ENCODE data around the gene CRTAC1.

Gene CRTAC1

DNA sequence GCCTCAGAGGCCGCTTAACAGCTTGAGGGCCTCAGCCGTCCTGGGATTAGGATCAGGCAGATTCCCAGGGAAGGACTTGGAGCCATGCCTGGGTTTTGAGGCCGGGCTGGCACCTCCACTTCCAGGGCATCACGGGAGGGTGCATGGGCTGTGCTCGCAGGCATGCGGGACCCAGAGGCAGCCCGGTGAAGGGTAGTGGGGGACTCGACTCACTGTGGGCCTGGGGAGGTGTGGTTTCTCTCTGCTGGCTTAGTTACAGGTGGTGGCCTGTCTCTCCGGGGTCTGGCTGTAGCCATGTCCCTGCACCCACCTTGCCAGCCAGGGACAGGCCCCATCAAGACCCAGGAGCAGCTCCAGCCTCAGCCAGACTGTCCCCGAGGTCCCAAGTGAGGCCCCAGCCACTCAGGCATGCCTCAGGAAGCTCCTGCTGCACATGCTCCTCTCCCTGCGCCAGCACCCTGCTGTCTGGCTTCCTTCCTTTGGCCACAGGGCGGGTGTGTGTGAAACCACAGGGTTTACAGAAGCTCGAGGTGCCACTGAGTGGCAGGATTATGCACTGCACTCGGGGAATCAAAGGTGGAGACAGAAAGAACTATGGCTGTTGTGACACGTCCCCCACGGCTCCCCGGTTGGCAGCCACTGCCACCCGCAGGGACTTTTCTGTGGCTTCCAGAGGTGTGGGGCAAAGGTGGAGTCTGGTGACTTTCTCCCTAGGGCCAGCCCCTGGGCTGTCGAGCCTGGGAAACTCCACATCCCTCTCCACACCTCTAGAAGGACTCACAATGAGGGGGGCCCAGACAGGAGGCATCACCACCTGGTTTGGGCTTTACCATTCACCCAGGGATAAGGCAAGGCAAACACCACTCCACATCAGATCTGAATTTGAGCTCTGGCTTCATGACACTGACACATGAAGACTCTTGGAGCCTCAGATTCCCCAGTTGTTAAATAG lies 161.1 kb downstream of the CRTAC1 start:
- peak; percentile 64 for TF ChIP-seq CTCF (IDR thresholded peaks at IDR 0.05; ENCODE audit: low read depth, low read length, missing control alignments)
- no peak overlapping the region for H3K4me3 ChIP-seq (replicated peaks; ENCODE audit: low read depth, low read length)
- no peak for DNase-seq (ENCODE audit: extremely low read depth, low read depth)

GRCh38 chr10:97868134-97868685 lies 162.2 kb downstream of the CRTAC1 start:
- H3K4me3 ChIP-seq (replicated peaks; ENCODE audit: low read depth, low read length), result no peak overlapping the region
- no peak for TF ChIP-seq CTCF (IDR thresholded peaks at IDR 0.05; ENCODE audit: low read depth, low read length, missing control alignments)
- no peak for DNase-seq (ENCODE audit: extremely low read depth, low read depth)

GRCh38 chr10:97867220-97867800 lies 163.1 kb downstream of the CRTAC1 start:
- no peak overlapping the region for H3K4me3 ChIP-seq (replicated peaks; ENCODE audit: low read depth, low read length)
- no peak for DNase-seq (ENCODE audit: extremely low read depth, low read depth)
- TF ChIP-seq CTCF (IDR thresholded peaks at IDR 0.05; ENCODE audit: low read depth, low read length, missing control alignments), result no peak

DNA sequence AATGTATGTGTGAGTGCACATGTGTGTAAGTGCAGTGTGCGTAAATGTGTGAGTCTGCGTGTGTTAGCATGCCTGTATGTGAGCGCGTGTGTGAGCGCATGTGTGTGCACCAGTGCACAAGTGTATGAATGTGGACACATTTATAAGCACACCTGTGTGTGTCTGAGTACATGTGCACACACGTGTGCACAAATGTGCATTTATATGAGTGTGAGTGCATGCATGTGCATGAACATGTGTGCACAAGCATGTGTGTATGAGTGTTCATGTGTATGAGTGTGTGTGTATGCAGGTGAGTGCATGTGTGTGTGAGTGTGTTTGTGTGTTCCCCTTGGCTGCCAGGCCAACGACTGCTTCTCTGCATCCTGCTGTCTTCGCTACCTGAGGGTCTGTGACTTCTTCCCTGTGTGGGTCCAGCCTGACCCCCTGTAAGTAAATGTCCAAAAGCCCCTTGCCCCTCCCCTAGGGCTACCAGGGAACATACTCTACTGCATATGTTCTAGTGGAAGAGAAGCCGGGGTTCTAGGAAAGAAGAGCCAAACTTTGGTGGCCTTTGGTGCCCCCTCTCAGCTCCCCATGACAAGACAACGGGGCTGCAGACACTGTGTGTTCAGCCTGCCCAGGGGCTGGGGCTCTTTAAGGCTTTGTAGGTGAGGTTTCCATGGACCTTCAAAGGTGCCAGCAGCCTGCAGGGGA lies 163.7 kb downstream of the CRTAC1 start:
- TF ChIP-seq CTCF (IDR thresholded peaks at IDR 0.05; ENCODE audit: low read depth, low read length, missing control alignments), result no peak
- H3K4me3 ChIP-seq (replicated peaks; ENCODE audit: low read depth, low read length), result no peak overlapping the region
- DNase-seq (ENCODE audit: extremely low read depth, low read depth), result no peak

DNA sequence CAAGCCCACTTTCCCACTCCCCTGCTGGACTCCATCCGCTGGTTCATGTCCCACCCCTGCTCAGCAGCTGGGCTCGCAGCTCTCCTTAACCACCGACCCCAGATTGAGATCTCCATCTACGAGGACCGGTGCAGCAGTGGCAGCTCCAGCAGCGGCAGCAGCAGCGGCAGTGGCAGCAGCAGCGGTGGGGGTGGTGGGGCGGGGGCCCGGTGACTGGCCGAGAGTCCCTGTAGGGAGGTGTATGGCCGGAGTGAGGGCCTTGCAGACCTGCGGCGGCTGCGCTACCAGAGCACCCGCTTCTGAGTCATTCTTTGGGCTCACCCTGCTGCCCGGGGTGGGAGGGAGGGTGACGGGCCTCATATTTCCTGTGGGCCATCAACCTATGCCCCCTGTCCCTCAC lies 164.9 kb downstream of the CRTAC1 start:
- TF ChIP-seq CTCF (IDR thresholded peaks at IDR 0.05; ENCODE audit: low read depth, low read length, missing control alignments), result no peak
- H3K4me3 ChIP-seq (replicated peaks; ENCODE audit: low read depth, low read length), result no peak overlapping the region
- no peak for DNase-seq (ENCODE audit: extremely low read depth, low read depth)

DNA sequence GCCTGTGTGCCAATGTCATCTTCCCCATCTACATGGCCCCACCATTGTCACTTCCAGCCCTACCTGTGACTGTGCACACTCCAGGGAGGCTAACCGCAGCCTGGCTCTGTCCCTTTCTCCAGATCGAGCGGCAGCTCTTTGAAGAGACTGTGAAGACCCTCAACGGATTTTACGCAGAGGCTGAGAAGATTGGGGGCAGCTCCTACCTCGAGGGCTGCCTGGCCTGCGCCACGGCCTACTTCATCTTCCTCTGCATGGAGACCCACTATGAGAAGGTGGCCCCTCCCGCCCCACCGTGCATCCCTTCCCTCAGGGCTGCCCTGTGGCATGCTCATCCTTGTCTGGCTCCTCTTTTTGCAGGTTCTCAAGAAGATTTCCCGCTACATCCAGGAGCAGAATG lies 166.6 kb downstream of the CRTAC1 start:
- DNase-seq (ENCODE audit: extremely low read depth, low read depth), result no peak
- no peak overlapping the region for H3K4me3 ChIP-seq (replicated peaks; ENCODE audit: low read depth, low read length)
- no peak for TF ChIP-seq CTCF (IDR thresholded peaks at IDR 0.05; ENCODE audit: low read depth, low read length, missing control alignments)

All from HFF-Myc (cell line).